ENCODE results near the gene PPP1R1C.

PPP1R1C gene

DNA sequence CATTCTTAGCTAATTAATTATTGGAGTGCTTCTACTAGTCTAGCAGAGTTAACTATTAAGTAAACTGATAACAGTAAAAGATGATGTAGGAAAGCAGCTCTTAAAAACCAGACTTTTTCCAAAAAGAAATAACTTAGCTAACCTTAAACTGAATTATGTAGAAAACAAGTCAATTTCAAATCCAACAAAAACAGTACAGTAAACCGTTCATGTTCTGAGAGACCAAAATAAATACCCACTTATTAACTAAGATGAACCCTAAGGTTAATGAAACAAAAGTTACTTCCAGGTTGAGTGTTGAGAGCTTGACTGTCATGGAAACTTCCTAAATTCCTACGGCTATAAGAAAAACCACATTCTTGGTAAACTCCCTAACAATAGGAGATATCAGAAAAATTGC lies 181.2 kb downstream of the PPP1R1C start:
- Histone ChIP-seq H3K4me3 (ENCODE audit: low read depth, low read length) (no peak overlapping the region), H3K36me3 (no peaks in the 10 kb centered on the region), H3K27me3 (ENCODE audit: insufficient read depth, low read depth, severe bottlenecking) (no peaks in the 10 kb centered on the region), H3K9me3 (ENCODE audit: severe bottlenecking) (no peaks in the 10 kb centered on the region), H3K27ac (no peak overlapping the region)
- DNase-seq = no peak
- no peak for TF ChIP-seq CTCF (IDR thresholded peaks at IDR 0.05; ENCODE audit: low read depth, low read length)

Measured in WERI-Rb-1 (cell line).